ENCODE results near the gene ZYG11A.
"Not testable (repeated sequence)": the region's sequence is repeated elsewhere in the genome, so short reads cannot be mapped to it uniquely, and the experiment has no call there.

ZYG11A gene

GRCh38 chr1:52842643-52843310 lies at the start of gene ZYG11A:
ZYG11A (plus strand) TSS chr1:52842760; CDS start chr1:52842884, 124 bp downstream.
- no peaks in the 10 kb centered on the region for H3K9me3 ChIP-seq (ENCODE audit: control insufficient read depth in 2 of 2, low read length in 2 of 2)
- no peak within 1 kb of the TSS for H3K27ac ChIP-seq (ENCODE audit: low read depth in 2 of 2, low read length in 2 of 2)
- peak within 1 kb of the TSS; percentile 32 to 43 for H3K4me3 ChIP-seq (ENCODE audit: low read length in 2 of 2)
- peaks cover 8 to 9% of the 10 kb centered on the region in 2 donors for H3K27me3 ChIP-seq (ENCODE audit: control insufficient read depth in 2 of 2, insufficient read depth in 2 of 2, low read length in 2 of 2)
- no peaks in the 10 kb centered on the region for H3K36me3 ChIP-seq (ENCODE audit: control insufficient read depth in 2 of 2, insufficient read depth in 2 of 2, low read length in 2 of 2)
- H3K4me1 ChIP-seq (ENCODE audit: control insufficient read depth in 2 of 2, insufficient read depth in 2 of 2, low read length in 2 of 2), result no peaks in the 10 kb centered on the region
- no peak within 1 kb of the TSS for H3K9ac ChIP-seq (ENCODE audit: low read depth in 1 of 2, low read length in 2 of 2)

- peaks cover 17 to 24% of the 10 kb centered on the region in 2 donors for H3K36me3 ChIP-seq (ENCODE audit: control insufficient read depth in 2 of 2, insufficient read depth in 2 of 2, low read length in 2 of 2)
- not testable (repeated sequence) for H3K9me3 ChIP-seq (ENCODE audit: control insufficient read depth in 2 of 2, low read length in 2 of 2); H3K4me3 ChIP-seq (ENCODE audit: low read length in 2 of 2); H3K27me3 ChIP-seq (ENCODE audit: control insufficient read depth in 2 of 2, insufficient read depth in 2 of 2, low read length in 2 of 2); H3K27ac ChIP-seq (ENCODE audit: low read depth in 2 of 2, low read length in 2 of 2); H3K9ac ChIP-seq (ENCODE audit: low read depth in 1 of 2, low read length in 2 of 2); H3K4me1 ChIP-seq (ENCODE audit: control insufficient read depth in 2 of 2, insufficient read depth in 2 of 2, low read length in 2 of 2)
Observed at GRCh38 chr1:52793717-52794116, 48.8 kb upstream of the ZYG11A start.

- Histone ChIP-seq H3K9ac (ENCODE audit: low read depth in 1 of 2, low read length in 2 of 2) (no peak overlapping the region), H3K36me3 (ENCODE audit: control insufficient read depth in 2 of 2, insufficient read depth in 2 of 2, low read length in 2 of 2) (peaks cover 17 to 18% of the 10 kb centered on the region in 2 donors), H3K9me3 (ENCODE audit: control insufficient read depth in 2 of 2, low read length in 2 of 2) (no peaks in the 10 kb centered on the region), H3K27ac (ENCODE audit: low read depth in 2 of 2, low read length in 2 of 2) (no peak overlapping the region), H3K27me3 (ENCODE audit: control insufficient read depth in 2 of 2, insufficient read depth in 2 of 2, low read length in 2 of 2) (no peaks in the 10 kb centered on the region), H3K4me1 (ENCODE audit: control insufficient read depth in 2 of 2, insufficient read depth in 2 of 2, low read length in 2 of 2) (no peaks in the 10 kb centered on the region), H3K4me3 (ENCODE audit: low read length in 2 of 2) (no peak overlapping the region)
Observed at GRCh38 chr1:52795464-52795863, 47.1 kb upstream of the ZYG11A start.

- Histone ChIP-seq H3K36me3 (ENCODE audit: control insufficient read depth in 2 of 2, insufficient read depth in 2 of 2, low read length in 2 of 2) (peaks cover 15 to 22% of the 10 kb centered on the region in 2 donors), H3K4me1 (ENCODE audit: control insufficient read depth in 2 of 2, insufficient read depth in 2 of 2, low read length in 2 of 2) (no peaks in the 10 kb centered on the region), H3K27ac (ENCODE audit: low read depth in 2 of 2, low read length in 2 of 2) (no peak overlapping the region), H3K27me3 (ENCODE audit: control insufficient read depth in 2 of 2, insufficient read depth in 2 of 2, low read length in 2 of 2) (no peaks in the 10 kb centered on the region), H3K4me3 (ENCODE audit: low read length in 2 of 2) (no peak overlapping the region), H3K9me3 (ENCODE audit: control insufficient read depth in 2 of 2, low read length in 2 of 2) (no peaks in the 10 kb centered on the region), H3K9ac (ENCODE audit: low read depth in 1 of 2, low read length in 2 of 2) (no peak overlapping the region)
Observed at GRCh38 chr1:52798331-52798730, 44.2 kb upstream of the ZYG11A start.

GRCh38 chr1:52801011-52801410 lies 41.5 kb upstream of the ZYG11A start:
- H3K4me1 ChIP-seq (ENCODE audit: control insufficient read depth in 2 of 2, insufficient read depth in 2 of 2, low read length in 2 of 2), result no peaks in the 10 kb centered on the region
- no peak overlapping the region for H3K9ac ChIP-seq (ENCODE audit: low read depth in 1 of 2, low read length in 2 of 2)
- no peaks in the 10 kb centered on the region for H3K9me3 ChIP-seq (ENCODE audit: control insufficient read depth in 2 of 2, low read length in 2 of 2)
- H3K27me3 ChIP-seq (ENCODE audit: control insufficient read depth in 2 of 2, insufficient read depth in 2 of 2, low read length in 2 of 2), result no peaks in the 10 kb centered on the region
- no peak overlapping the region for H3K4me3 ChIP-seq (ENCODE audit: low read length in 2 of 2)
- peaks cover 18 to 21% of the 10 kb centered on the region in 2 donors for H3K36me3 ChIP-seq (ENCODE audit: control insufficient read depth in 2 of 2, insufficient read depth in 2 of 2, low read length in 2 of 2)
- H3K27ac ChIP-seq (ENCODE audit: low read depth in 2 of 2, low read length in 2 of 2), result no peak overlapping the region

- not testable (repeated sequence) for H3K27me3 ChIP-seq (ENCODE audit: control insufficient read depth in 2 of 2, insufficient read depth in 2 of 2, low read length in 2 of 2); H3K9me3 ChIP-seq (ENCODE audit: control insufficient read depth in 2 of 2, low read length in 2 of 2); H3K27ac ChIP-seq (ENCODE audit: low read depth in 2 of 2, low read length in 2 of 2); H3K9ac ChIP-seq (ENCODE audit: low read depth in 1 of 2, low read length in 2 of 2); H3K4me3 ChIP-seq (ENCODE audit: low read length in 2 of 2); H3K4me1 ChIP-seq (ENCODE audit: control insufficient read depth in 2 of 2, insufficient read depth in 2 of 2, low read length in 2 of 2)
- peaks cover 13 to 22% of the 10 kb centered on the region in 2 donors for H3K36me3 ChIP-seq (ENCODE audit: control insufficient read depth in 2 of 2, insufficient read depth in 2 of 2, low read length in 2 of 2)
Observed at GRCh38 chr1:52804083-52804482, 38.5 kb upstream of the ZYG11A start.

- Histone ChIP-seq H3K9ac (ENCODE audit: low read depth in 1 of 2, low read length in 2 of 2) (no peak overlapping the region), H3K27ac (ENCODE audit: low read depth in 2 of 2, low read length in 2 of 2) (no peak overlapping the region), H3K36me3 (ENCODE audit: control insufficient read depth in 2 of 2, insufficient read depth in 2 of 2, low read length in 2 of 2) (peaks cover 21 to 32% of the 10 kb centered on the region in 2 donors), H3K27me3 (ENCODE audit: control insufficient read depth in 2 of 2, insufficient read depth in 2 of 2, low read length in 2 of 2) (no peaks in the 10 kb centered on the region), H3K9me3 (ENCODE audit: control insufficient read depth in 2 of 2, low read length in 2 of 2) (no peaks in the 10 kb centered on the region), H3K4me1 (ENCODE audit: control insufficient read depth in 2 of 2, insufficient read depth in 2 of 2, low read length in 2 of 2) (no peaks in the 10 kb centered on the region), H3K4me3 (ENCODE audit: low read length in 2 of 2) (no peak overlapping the region)
Observed at GRCh38 chr1:52814465-52814864, 28.1 kb upstream of the ZYG11A start.

- peaks cover 11 to 23% of the 10 kb centered on the region in 2 donors for H3K36me3 ChIP-seq (ENCODE audit: control insufficient read depth in 2 of 2, insufficient read depth in 2 of 2, low read length in 2 of 2)
- H3K4me1 ChIP-seq (ENCODE audit: control insufficient read depth in 2 of 2, insufficient read depth in 2 of 2, low read length in 2 of 2); H3K4me3 ChIP-seq (ENCODE audit: low read length in 2 of 2); H3K9me3 ChIP-seq (ENCODE audit: control insufficient read depth in 2 of 2, low read length in 2 of 2); H3K9ac ChIP-seq (ENCODE audit: low read depth in 1 of 2, low read length in 2 of 2); H3K27me3 ChIP-seq (ENCODE audit: control insufficient read depth in 2 of 2, insufficient read depth in 2 of 2, low read length in 2 of 2); H3K27ac ChIP-seq (ENCODE audit: low read depth in 2 of 2, low read length in 2 of 2): not testable (repeated sequence)
Observed at GRCh38 chr1:52820830-52821229, 21.7 kb upstream of the ZYG11A start.

GRCh38 chr1:52825868-52826267 lies 16.7 kb upstream of the ZYG11A start:
- Histone ChIP-seq H3K4me3 (ENCODE audit: low read length in 2 of 2) (no peak overlapping the region), H3K27me3 (ENCODE audit: control insufficient read depth in 2 of 2, insufficient read depth in 2 of 2, low read length in 2 of 2) (no peaks in the 10 kb centered on the region), H3K27ac (ENCODE audit: low read depth in 2 of 2, low read length in 2 of 2) (no peak overlapping the region), H3K4me1 (ENCODE audit: control insufficient read depth in 2 of 2, insufficient read depth in 2 of 2, low read length in 2 of 2) (no peaks in the 10 kb centered on the region), H3K9ac (ENCODE audit: low read depth in 1 of 2, low read length in 2 of 2) (no peak overlapping the region), H3K36me3 (ENCODE audit: control insufficient read depth in 2 of 2, insufficient read depth in 2 of 2, low read length in 2 of 2) (peaks cover 10 to 11% of the 10 kb centered on the region in 2 donors), H3K9me3 (ENCODE audit: control insufficient read depth in 2 of 2, low read length in 2 of 2) (no peaks in the 10 kb centered on the region)

- Histone ChIP-seq H3K27ac (ENCODE audit: low read depth in 2 of 2, low read length in 2 of 2) (no peak overlapping the region), H3K9ac (ENCODE audit: low read depth in 1 of 2, low read length in 2 of 2) (no peak overlapping the region), H3K27me3 (ENCODE audit: control insufficient read depth in 2 of 2, insufficient read depth in 2 of 2, low read length in 2 of 2) (no peaks in the 10 kb centered on the region), H3K4me1 (ENCODE audit: control insufficient read depth in 2 of 2, insufficient read depth in 2 of 2, low read length in 2 of 2) (no peaks in the 10 kb centered on the region), H3K4me3 (ENCODE audit: low read length in 2 of 2) (no peak overlapping the region), H3K9me3 (ENCODE audit: control insufficient read depth in 2 of 2, low read length in 2 of 2) (no peaks in the 10 kb centered on the region), H3K36me3 (ENCODE audit: control insufficient read depth in 2 of 2, insufficient read depth in 2 of 2, low read length in 2 of 2) (no peaks in the 10 kb centered on the region)
Observed at GRCh38 chr1:52834798-52835197, 7.8 kb upstream of the ZYG11A start.
